Bronchial epithelial cell (primary cell): Measurements from ENCODE around the gene LYPD6B. TPM values are rescaled to one million over a fixed set of nuclear protein-coding genes. Genes with fewer than 3 reads are reported as not detected.

ENCODE experiments used
- DNase-seq: peaks from one replicate; pipeline ENCODE4 v3.0.0-alpha.2; 2010; ENCODE audit warnings: low read depth
- FAIRE-seq: peaks from 2 replicates; lab custom pipeline; 2011; peaks lifted over from hg19 to GRCh38; lab: Jason Lieb, UNC
- H3K27me3 ChIP-seq: 2 replicates; pipeline ENCODE4 v1.5.1; 2011; ENCODE audit warnings: low read length; ENCODE audit not compliant: control insufficient read depth, insufficient read depth
- H3K36me3 ChIP-seq: 2 replicates; pipeline ENCODE4 v1.5.1; 2011; ENCODE audit warnings: low read length; ENCODE audit not compliant: control insufficient read depth, insufficient read depth
- H3K4me3 ChIP-seq: 2 replicates; pipeline ENCODE4 v1.5.1; 2011; ENCODE audit warnings: mild to moderate bottlenecking, low read depth, low read length, control low read depth
- total RNA-seq: library from RNA; depleted of rRNA; stranded (reverse); fragments of >200 nt; gene quantifications from 2 replicates; pipeline ENCODE4 v1.2.1, GENCODE V29; 2014
- TF ChIP-seq, protein P1 (sequence below): IDR thresholded peaks from 2 replicates; pipeline ENCODE4 v1.5.1; 2011; ENCODE audit warnings: mild to moderate bottlenecking, moderate library complexity, low read length, control low read depth, inconsistent platforms; ENCODE audit not compliant: insufficient read depth, severe bottlenecking

LYPD6B gene
- total RNA-seq, 1 donor from 2014 or later: 14.7 TPM

GRCh38 chr2:149028891-149029290 lies 9.6 kb upstream of the LYPD6B start:
- H3K36me3 ChIP-seq: no peaks in the 10 kb centered on the region
- TF ChIP-seq, protein P1, sequence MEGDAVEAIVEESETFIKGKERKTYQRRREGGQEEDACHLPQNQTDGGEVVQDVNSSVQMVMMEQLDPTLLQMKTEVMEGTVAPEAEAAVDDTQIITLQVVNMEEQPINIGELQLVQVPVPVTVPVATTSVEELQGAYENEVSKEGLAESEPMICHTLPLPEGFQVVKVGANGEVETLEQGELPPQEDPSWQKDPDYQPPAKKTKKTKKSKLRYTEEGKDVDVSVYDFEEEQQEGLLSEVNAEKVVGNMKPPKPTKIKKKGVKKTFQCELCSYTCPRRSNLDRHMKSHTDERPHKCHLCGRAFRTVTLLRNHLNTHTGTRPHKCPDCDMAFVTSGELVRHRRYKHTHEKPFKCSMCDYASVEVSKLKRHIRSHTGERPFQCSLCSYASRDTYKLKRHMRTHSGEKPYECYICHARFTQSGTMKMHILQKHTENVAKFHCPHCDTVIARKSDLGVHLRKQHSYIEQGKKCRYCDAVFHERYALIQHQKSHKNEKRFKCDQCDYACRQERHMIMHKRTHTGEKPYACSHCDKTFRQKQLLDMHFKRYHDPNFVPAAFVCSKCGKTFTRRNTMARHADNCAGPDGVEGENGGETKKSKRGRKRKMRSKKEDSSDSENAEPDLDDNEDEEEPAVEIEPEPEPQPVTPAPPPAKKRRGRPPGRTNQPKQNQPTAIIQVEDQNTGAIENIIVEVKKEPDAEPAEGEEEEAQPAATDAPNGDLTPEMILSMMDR: no peak
- no peak for DNase-seq
- FAIRE-seq: no peak
- no peaks in the 10 kb centered on the region for H3K27me3 ChIP-seq
- no peak overlapping the region for H3K4me3 ChIP-seq

- FAIRE-seq (no peak), DNase-seq (peak; percentile 60)
- Histone ChIP-seq H3K4me3 (no peak overlapping the region), H3K27me3 (no peaks in the 10 kb centered on the region), H3K36me3 (no peaks in the 10 kb centered on the region)
- TF ChIP-seq, protein P1: no peak
These were observed 9.1 kb upstream of the LYPD6B start for GRCh38 chr2:149029307-149029965.

DNA sequence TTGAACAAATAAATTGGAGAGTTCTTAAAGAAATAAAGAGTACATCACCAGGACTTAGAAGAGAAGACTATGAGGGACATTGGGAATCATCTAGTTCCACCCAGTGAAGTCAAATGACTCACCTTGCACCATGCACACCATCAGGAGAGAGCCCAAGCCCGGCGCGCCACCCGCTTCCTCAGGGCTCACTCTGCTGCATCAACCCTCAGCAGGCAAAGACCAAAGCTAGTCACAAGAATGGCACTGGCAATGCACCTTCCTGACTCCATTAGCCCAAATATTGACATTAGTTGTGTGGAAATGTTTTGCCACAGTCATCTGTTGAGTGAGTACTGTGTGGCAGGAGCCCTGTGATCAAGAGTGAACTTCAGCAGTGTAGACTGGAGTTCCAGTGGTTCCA lies 7.1 kb upstream of the LYPD6B start:
- no peak for FAIRE-seq
- no peaks in the 10 kb centered on the region for H3K27me3 ChIP-seq
- TF ChIP-seq, protein P1: no peak
- no peaks in the 10 kb centered on the region for H3K36me3 ChIP-seq
- no peak overlapping the region for H3K4me3 ChIP-seq
- no peak for DNase-seq

DNA sequence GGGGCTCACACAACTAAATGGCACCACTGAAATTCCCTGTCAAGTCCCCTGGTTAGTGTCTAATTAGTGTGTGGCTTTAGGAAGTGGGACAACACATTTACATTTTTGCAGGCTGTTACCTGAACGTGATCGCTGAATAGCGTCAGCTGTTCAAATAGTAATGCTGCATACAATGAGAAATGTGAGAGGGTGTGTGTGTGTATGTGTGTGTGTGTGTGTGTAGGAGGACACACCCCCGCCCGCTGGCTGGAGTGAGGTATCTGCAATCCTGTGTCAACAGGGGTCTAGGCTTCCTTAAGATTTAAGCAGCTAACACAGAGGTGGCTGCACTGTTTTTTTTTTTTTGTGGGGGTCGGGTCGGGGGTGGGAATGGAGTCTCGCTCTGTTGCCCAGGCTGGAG lies 4.8 kb upstream of the LYPD6B start:
- DNase-seq (peak; percentile 63), FAIRE-seq (no peak)
- H3K27me3 ChIP-seq: no peaks in the 10 kb centered on the region
- H3K36me3 ChIP-seq: no peaks in the 10 kb centered on the region
- TF ChIP-seq, protein P1: no peak
- no peak overlapping the region for H3K4me3 ChIP-seq

DNA sequence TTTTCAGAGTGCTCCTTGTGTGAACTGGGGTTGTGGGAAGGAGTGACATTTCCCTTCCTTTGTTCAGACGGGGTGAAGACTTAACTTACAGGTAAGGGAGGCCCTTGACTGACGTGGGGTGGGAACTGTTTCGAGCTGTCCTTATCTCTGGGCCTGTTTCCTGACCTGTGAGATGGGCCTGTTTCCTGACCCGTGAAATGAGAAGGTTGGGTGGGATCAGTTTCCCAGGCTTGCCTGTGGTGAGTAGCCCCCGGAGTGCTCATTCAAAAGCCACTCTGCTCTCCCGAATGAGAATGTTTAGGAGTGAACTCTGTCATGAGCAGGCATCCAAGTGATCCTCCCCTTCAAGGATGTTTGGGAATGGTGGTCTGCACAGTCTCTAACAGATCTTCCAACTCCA lies 4.1 kb upstream of the LYPD6B start:
- DNase-seq: no peak
- no peak for FAIRE-seq
- TF ChIP-seq, protein P1: no peak
- Histone ChIP-seq H3K36me3 (no peaks in the 10 kb centered on the region), H3K4me3 (no peak overlapping the region), H3K27me3 (no peaks in the 10 kb centered on the region)

DNA sequence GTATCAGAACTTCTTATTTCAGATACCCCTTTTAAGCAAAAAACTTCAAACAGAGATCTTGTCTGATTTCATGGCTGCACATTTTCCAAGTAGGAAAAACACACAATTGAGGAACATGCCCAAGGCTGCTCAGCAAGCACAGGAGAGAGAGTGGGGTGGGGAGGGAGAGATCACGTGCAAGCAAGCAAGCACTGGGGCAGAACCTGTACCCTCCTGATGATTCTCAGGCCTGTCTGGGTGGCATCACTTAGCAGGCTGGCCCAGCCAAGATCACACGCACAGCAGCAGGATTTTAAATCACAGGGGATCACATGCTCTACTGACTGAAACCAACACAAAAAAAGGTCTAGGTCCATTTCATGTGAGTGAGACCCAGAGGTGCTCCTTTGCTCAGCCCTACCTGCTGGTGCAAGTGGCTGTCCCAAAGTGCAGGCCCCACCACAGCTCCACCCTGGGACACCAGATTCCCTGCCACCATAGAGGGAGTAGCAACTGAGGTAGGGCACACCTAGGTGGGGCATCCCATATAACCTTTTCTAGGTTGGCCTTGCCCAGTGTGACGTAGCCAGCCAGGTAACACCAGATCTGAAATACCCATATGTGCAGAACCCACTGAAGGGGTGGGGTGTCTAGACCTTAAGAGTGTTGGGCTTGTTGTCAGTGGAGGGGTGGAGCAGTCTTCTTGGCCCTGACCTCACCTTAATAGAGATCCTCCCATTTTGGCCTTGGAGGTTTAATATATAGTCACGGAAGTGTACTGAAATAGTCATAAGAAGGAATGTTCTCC lies 1.8 kb upstream of the LYPD6B start:
- FAIRE-seq: no peak

More for the DNA sequence above, 1.8 kb upstream of the LYPD6B start:
- DNase-seq: no peak
- Histone ChIP-seq H3K4me3 (no peak overlapping the region), H3K36me3 (no peaks in the 10 kb centered on the region), H3K27me3 (no peaks in the 10 kb centered on the region)
- TF ChIP-seq, protein P1: no peak
